Hematopoietic multipotent progenitor cell treated with erythropoietin and hydrocortisone succinate and interleukin-3 and kit ligand, for 17 days (in vitro differentiated cells): ENCODE data around the gene ANAPC2.
A peak's percentile ranks its signal among the peaks of the same experiment; 100 is the strongest.
"Not testable (repeated sequence)": the region's sequence is repeated elsewhere in the genome, so short reads cannot be mapped to it uniquely, and the experiment has no call there.

Experiments used
- DNase-seq: peaks from one replicate; pipeline ENCODE4 v3.0.0-alpha.2; 2015; ENCODE audit warnings: low spot score

The ANAPC2 gene

GRCh38 chr9:137143459-137143858, 44.9 kb downstream of the ANAPC2 start:
- DNase-seq: no peak

- no peak for DNase-seq
Measured at GRCh38 chr9:137141976-137142936, 46.1 kb downstream of the ANAPC2 start.

- DNase-seq: no peak
Measured at GRCh38 chr9:137141050-137141810, 47.1 kb downstream of the ANAPC2 start.

DNA sequence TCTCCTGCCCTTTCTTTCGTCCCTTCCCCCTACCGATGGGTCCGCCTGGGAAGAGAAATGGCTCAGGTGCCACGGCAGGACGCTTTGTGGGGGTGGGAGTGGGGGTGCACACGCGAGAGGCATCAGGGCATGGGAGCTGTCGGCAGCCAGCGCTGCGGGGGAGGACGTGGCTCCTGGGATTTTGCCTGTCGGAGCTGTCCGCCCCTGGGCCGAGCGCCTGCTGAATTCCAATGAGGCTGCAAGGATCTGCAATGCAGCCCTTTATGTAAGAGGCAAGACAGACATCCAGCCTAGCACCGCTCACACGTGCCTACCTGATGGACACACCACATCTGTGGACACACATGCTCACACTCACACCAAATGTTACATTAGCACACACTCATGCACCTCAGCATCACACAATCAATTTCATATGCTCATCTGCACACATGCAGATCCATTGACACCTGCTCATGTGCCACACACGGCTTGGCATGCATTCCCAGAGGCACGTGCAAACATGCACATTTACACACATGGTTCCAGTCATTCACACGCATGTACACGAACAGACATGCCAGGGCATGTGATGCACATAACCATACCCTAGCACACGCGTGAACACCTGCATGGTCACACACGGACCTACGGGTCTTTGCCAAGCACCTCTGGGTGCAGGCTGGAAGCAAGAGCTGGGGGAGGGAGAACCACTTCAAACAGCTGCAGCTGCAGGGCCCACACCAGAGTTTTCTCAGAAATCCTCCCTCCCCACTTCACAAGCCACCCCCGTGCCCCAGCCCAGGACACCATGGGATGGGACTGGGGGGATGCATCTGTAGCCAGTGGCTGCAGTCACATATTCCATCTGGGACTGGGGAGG, 48.0 kb downstream of the ANAPC2 start:
- no peak for DNase-seq

DNA sequence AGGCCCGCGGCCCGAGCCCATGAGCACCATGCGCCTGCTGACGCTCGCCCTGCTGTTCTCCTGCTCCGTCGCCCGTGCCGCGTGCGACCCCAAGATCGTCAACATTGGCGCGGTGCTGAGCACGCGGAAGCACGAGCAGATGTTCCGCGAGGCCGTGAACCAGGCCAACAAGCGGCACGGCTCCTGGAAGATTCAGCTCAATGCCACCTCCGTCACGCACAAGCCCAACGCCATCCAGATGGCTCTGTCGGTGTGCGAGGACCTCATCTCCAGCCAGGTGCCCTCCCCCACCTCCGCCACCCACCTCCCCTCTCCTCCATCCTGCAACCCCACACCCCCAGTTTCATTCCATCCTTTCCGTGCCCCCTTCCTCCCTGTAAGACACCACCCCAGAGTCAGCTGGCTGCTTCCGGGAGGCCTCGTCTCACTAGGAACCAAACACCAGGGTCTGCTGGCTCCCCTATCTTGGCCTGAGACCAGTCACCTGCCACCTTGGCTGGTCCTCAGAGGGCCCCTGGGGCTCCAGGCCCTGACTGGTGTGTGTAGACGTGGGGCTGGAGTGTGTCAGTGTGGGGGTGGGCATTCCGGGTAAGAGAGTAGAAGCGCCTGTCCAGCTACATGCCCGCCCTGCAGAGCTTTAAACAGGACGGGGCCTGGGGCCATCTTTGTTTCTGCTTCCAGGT, 48.8 kb downstream of the ANAPC2 start:
- DNase-seq: no peak

DNA sequence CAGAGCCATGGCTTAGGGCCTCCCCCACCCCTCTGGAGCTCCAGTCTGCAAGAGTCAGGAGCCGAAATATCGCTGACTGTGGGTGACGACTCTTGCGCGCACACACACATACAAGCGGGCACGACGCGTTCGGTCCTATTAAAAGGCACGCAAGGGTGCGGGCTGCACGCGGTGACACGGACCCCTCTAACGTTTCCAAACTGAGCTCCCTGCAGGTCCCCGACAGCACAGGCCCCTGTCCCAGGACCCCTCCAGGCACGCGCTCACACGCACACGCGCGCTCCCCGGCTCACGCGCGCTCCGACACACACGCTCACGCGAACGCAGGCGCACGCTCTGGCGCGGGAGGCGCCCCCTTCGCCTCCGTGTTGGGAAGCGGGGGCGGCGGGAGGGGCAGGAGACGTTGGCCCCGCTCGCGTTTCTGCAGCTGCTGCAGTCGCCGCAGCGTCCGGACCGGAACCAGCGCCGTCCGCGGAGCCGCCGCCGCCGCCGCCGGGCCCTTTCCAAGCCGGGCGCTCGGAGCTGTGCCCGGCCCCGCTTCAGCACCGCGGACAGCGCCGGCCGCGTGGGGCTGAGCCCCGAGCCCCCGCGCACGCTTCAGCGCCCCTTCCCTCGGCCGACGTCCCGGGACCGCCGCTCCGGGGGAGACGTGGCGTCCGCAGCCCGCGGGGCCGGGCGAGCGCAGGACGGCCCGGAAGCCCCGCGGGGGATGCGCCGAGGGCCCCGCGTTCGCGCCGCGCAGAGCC, 49.5 kb downstream of the ANAPC2 start, which contains the start of gene GRIN1:
TSS of gene GRIN1 (plus strand) at position 433 of the 746 bp plus-strand sequence. CDS start 333 bp downstream, outside the sequence.
- DNase-seq: no peak

GRCh38 chr9:137138058-137138721, 50.2 kb downstream of the ANAPC2 start:
- DNase-seq: no peak

DNA sequence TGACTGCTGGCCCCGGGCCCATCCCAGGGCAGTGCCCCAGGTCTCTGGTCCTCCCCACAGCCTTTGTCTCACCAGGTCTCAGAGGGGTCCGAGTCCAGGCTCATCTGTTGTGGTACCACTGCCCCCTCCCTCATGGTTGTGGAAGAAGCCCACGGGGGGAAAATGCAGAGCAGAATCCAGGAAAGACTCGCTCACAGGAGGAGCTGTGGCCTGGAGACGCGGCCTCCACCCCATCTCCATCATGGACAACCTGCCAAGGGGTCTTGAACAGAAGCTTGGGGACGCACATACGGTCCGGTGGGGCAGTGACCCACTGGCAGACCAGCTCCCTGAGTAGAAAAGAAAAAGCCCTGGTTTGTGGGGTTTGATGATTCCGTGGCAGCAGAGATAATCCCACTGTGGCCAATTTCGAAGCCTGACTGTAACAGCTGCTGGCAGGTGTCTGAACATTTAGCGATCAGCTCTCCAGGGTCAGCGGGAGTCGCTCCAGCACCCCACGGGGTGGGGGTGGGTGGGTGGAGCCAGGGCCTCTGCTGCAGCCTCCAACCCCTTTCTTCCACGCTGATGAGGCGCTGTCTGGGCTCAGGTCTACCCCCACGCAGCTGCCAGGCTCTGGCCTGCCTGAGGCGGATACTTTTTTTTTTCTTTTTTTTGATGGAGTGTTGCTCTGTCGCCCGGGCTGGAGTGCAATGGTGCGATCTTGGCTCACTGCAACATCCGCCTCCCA, 51.3 kb downstream of the ANAPC2 start:
- no peak for DNase-seq

DNA sequence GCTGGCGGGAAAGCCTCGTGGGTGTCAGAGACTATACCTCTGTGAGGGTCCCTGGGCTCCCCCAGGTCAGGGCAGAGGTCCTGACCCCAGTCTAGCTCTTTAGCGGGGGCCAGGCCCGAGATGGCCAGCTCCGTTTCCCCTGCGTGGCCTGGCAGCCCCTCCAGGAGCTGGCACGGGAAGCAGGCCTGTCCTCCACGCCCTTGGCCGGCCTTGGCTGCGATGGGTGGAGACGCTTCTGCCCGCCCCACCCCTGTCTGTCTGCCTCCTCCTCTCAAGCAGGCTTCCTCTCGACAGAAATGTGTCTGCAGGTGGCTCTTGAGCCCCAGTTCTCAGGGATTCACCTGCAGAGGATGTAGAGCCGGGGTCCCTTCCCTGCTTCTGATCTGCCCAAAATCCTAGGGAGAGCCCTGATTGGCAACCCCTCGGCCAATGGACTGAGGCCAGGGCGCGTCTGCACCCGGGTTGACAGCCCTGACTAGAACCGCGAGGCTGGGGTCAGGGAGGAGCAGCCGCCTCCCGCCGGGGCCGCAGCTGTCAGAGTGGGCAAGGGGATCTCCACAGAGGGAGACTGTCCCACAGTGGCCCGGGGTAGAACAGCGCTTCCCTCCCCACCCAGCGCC, 52.0 kb downstream of the ANAPC2 start:
- DNase-seq: peak; percentile 28

DNA sequence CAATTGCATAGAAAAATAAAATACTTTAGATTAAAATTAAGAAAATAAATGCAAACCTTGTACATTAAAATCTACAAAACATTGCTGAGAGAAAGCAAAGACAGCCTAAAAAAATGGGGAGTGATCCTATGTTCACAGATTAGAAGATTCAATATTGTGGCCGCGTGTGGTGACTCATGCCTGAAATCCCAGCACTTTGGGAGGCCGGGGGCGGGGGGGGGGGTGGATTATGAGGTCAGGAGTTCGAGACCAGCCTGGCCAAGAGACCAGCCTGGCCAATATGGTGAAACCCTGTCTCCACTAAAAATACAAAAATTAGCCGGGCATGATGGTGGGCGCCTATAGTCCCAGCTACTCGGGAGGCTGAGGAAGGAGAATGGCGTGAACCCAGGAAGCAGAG, 53.2 kb downstream of the ANAPC2 start:
- not testable (repeated sequence) for DNase-seq

DNA sequence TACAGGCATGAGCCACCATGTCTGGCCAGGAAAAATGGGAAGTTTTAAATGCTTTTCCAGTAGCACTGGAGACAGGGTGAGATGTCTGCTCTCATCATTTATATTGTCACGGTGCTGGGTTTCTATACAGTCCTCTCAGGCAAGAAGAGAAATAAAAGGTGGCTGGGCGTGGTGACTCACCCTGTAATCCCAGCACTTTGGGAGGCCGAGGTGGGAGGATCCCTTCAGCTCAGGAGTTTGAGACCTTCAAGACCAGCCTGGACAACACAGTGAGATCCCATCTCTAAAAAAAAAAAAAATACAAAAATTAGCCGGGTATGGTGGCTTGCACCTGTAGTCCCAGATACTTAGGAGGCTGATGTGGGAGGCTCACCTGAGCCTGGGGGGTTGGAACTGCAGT, 54.2 kb downstream of the ANAPC2 start:
- DNase-seq: no peak

- DNase-seq: no peak
Measured at GRCh38 chr9:137130176-137130755, 58.1 kb downstream of the ANAPC2 start.

GRCh38 chr9:137129456-137130175, 58.7 kb downstream of the ANAPC2 start:
- DNase-seq: peak; percentile 96

DNA sequence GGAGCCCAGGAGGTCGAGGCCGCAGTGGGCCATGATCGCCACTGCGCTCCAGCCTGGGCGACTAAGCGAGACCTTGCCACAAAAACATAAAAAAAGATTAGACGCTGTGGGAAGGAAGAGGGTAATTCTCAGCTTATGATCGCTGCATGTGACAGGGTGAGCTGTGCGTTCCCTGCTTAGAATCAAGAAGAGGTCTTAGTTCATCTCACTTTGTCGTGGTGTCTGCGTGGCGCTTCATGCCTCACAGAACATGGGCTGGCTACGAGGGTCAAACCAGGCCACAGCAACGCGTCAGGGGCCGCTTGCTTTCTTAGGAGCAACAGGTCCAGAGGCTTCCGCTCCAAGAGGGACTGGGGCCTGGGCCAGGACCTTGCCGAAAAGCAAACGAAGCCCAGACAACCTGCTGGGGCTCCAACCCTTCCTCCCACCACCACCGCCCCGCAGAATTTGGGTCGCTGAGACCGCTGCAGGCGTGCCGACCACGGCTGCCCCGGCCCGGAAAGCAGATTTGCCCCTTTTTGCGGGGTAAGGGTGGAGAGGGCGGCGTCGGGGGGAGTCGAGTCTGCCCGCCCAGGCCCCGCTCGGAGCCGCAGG, 59.4 kb downstream of the ANAPC2 start:
- DNase-seq: peak; percentile 40

DNA sequence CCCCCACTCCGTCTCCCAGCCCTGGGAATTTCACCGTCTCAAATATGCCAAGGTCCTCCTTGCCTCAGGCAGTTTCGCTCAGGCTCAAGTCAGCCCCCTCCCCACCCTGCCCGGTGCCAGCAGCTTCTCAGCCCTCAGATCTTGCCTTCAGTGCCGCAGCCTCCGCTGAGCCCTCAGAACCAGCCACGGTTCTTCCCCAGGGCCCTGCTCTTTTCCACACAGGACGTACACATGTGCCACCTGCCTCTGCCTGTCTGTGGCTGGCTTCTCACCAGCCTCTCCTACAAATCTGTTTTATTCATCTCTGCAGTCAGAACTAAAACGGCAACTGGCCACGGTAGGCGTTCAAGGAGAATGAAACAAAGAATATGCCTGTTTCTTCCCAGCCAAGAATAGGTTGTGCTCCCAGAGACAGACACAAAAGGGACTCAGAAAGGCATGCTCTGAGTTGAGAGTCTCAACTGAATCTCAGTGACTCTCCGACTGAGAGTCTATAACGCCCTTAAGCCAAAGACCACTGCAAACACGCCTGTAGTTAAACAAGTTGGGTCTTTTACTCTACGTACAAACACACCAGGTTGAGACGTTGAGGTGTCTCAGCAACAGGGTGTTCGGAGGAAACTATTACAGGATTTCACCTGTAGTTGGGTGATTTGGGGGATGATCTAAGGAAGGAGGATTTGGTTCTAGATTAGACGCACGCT, 60.0 kb downstream of the ANAPC2 start:
- DNase-seq: peak; percentile 43

DNA sequence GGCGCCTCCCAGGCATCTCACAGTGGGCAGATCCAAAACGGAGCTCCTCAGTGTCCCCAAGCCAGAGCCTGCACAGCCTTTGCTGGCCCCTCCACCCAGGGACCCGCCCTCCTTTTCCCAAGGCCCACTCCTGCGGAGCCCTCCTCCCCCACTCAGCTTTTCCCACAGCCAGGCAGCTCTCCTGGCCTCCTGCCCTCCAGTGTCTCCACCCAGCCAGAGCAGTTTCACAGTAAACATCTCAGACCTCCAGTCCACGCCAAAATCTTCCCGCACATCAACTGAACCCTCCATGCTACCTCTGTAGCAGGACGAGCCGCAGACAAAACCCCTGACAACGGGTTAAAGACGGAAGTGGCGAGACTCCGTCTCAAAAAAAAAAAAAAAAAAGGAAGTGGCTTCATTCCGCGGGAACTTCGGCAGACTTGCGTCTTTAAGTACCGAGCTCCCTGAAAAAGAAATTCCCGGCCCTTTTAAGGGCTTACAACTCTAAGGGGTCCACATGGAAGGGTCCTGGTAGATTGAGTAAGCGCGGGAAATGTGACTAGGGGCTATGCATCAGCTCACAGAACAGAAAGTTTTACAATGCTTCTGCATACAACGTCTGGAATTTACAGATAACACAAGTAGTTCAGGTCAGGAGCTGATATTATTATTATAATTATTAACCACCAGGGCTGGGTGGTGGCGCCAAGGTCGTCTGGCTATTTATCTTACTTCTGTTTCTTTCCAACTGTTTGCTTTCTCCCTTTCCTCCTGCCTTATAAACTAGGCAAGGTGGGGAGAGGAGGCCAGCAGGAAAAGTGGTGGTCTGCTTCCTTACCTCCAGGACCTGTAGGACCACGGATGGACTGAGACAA, 60.8 kb downstream of the ANAPC2 start:
- DNase-seq: peak; percentile 70
